OCI-LY3 (cell line): Measurements from ENCODE around the gene UNC5A.

Experiments
- H2AFZ ChIP-seq: fragments of 200-600, 300-600 bp; shearing (Covaris generic); 2 replicates; pipeline ENCODE4 v1.6.0; 2014; ENCODE audit warnings: antibody characterized with exemption, low read depth, low read length
- H3K27ac ChIP-seq: fragments of 200-600, 300-600 bp; sonication (generic); 2 replicates; pipeline ENCODE4 v1.5.1; 2014; ENCODE audit warnings: mild to moderate bottlenecking, low read length, moderate library complexity, mixed read lengths
- H3K27me3 ChIP-seq: fragments of 200-600, 300-600 bp; sonication (generic); 2 replicates; pipeline ENCODE4 v1.6.1; 2014; ENCODE audit warnings: low read depth, low read length, mixed read lengths
- H3K36me3 ChIP-seq: fragments of 200-600, 300-600 bp; sonication (generic); replicated peaks from 2 replicates; pipeline ENCODE3; 2014; ENCODE audit warnings: low read depth, low read length, mixed read lengths
- H3K4me1 ChIP-seq: fragments of 300-600, 200-600 bp; sonication (generic); 2 replicates; pipeline ENCODE4 v1.6.1; 2014; ENCODE audit warnings: low read length, mixed read lengths
- H3K4me2 ChIP-seq: fragments of 200-600, 300-600 bp; sonication (generic); 2 replicates; pipeline ENCODE4 v1.6.1; 2014; ENCODE audit warnings: low read length, mixed read lengths
- H3K4me3 ChIP-seq: fragments of 300-600, 200-600 bp; sonication (generic); 2 replicates; pipeline ENCODE4 v1.5.1; 2014; ENCODE audit warnings: antibody characterized with exemption, mild to moderate bottlenecking, low read length, moderate library complexity
- H3K79me2 ChIP-seq: fragments of 300-600, 200-600 bp; shearing (Covaris generic); 2 replicates; pipeline ENCODE4 v1.6.1; 2014; ENCODE audit warnings: mild to moderate bottlenecking, low read length, mixed read lengths
- H3K9ac ChIP-seq: fragments of 300-600, 200-600 bp; shearing (Covaris generic); 2 replicates; pipeline ENCODE4 v1.6.0; 2014; ENCODE audit warnings: mild to moderate bottlenecking, low read length, moderate library complexity
- H3K9me3 ChIP-seq: fragments of 200-600, 300-600 bp; shearing (Covaris generic); 2 replicates; pipeline ENCODE4 v1.6.1; 2014; ENCODE audit warnings: low read length, mixed read lengths; ENCODE audit not compliant: insufficient read depth
- H4K20me1 ChIP-seq: fragments of 200-600, 300-600 bp; sonication (generic); 2 replicates; pipeline ENCODE4 v1.6.1; 2016; ENCODE audit warnings: low read length, mixed read lengths; ENCODE audit not compliant: insufficient read depth
- EZH2phosphoT487 ChIP-seq: fragments of 200-600 bp; shearing (Covaris generic); IDR thresholded peaks from 2 replicates; pipeline ENCODE4 v1.6.1; 2018; ENCODE audit warnings: antibody characterized with exemption, mixed run types, low read depth
- TF ChIP-seq, protein P1 (sequence below): fragments of 200-600, 300-600 bp; sonication (generic); IDR thresholded peaks from 2 replicates; pipeline ENCODE4 v1.5.1; 2014; ENCODE audit warnings: antibody characterized with exemption, low read length, low read depth

Gene UNC5A

DNA sequence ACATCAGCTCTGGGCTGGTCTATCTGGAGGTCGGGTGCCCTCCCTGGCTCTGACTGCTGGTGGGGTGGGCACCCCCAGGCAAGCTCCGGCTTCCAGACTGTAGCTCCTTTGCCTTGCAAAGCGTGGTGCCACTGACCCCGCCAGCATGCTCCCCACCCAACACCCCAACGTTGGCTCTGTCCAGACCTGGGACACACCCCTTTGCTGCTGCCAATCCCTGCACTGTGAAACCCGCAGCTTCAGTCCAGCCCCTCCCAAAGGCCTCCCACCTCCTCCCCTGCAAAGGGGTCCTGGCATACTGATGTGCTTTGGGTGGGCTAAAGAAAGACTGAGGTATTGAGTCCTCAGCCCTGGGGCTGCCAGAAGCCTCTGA is 3.9 kb downstream of the UNC5A start:
- Histone ChIP-seq H3K4me3 (no peak overlapping the region), H3K4me2 (no peak overlapping the region), H2AFZ (no peak overlapping the region), H3K27me3 (no peaks in the 10 kb centered on the region), H3K27ac (no peak overlapping the region), H3K9me3 (no peaks in the 10 kb centered on the region), H3K4me1 (no peaks in the 10 kb centered on the region), H4K20me1 (no peaks in the 10 kb centered on the region), H3K79me2 (no peaks in the 10 kb centered on the region), H3K36me3 (no peaks in the 10 kb centered on the region), H3K9ac (no peak overlapping the region)
- TF ChIP-seq, protein P1, sequence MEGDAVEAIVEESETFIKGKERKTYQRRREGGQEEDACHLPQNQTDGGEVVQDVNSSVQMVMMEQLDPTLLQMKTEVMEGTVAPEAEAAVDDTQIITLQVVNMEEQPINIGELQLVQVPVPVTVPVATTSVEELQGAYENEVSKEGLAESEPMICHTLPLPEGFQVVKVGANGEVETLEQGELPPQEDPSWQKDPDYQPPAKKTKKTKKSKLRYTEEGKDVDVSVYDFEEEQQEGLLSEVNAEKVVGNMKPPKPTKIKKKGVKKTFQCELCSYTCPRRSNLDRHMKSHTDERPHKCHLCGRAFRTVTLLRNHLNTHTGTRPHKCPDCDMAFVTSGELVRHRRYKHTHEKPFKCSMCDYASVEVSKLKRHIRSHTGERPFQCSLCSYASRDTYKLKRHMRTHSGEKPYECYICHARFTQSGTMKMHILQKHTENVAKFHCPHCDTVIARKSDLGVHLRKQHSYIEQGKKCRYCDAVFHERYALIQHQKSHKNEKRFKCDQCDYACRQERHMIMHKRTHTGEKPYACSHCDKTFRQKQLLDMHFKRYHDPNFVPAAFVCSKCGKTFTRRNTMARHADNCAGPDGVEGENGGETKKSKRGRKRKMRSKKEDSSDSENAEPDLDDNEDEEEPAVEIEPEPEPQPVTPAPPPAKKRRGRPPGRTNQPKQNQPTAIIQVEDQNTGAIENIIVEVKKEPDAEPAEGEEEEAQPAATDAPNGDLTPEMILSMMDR: no peak
- TF ChIP-seq EZH2phosphoT487: no peak

- no peaks in the 10 kb centered on the region for H3K36me3 ChIP-seq
- H2AFZ ChIP-seq: no peak overlapping the region
- no peak overlapping the region for H3K4me3 ChIP-seq
- H3K4me2 ChIP-seq: no peak overlapping the region
- H3K9me3 ChIP-seq: no peaks in the 10 kb centered on the region
- H3K27me3 ChIP-seq: no peaks in the 10 kb centered on the region
- H3K9ac ChIP-seq: no peak overlapping the region
- no peaks in the 10 kb centered on the region for H4K20me1 ChIP-seq
- no peaks in the 10 kb centered on the region for H3K79me2 ChIP-seq
- no peaks in the 10 kb centered on the region for H3K4me1 ChIP-seq
- H3K27ac ChIP-seq: no peak overlapping the region
- no peak for TF ChIP-seq EZH2phosphoT487
- TF ChIP-seq, protein P1: no peak
Observed at GRCh38 chr5:176814836-176815438, 4.6 kb downstream of the UNC5A start.

DNA sequence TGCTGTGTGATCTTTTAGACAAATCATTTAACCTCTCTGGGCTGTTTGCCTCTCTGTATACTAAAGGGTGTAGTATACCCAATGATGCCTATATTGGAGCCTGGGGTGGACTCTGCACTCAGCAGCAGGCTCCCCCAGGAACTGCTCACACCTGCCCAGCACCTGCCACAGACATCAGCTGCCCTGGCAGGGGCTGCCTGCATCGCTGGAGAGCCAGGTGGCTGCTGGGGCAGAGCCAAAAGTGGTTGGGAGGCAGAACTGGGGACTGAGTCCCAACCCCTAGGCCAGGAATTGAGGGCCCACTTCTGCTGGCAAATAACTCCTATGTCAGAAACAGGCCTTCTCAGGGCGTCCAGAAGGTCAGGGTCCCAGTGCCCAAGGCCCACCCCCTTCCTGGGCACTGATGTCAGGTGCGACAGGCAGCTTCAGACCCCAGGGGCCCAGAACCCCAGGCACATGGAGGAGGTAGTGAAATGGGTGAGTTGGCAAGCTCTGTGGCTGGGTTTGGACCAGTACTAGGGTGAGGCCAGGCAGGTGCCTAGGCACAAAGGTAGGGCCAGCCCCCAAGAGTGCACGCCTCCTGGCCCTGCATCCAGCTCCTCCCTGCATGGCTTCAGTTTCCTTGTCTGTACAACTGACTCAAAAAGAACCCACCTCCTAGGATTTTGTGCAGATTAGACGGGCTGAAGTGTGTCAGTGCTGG is 5.8 kb downstream of the UNC5A start:
- Histone ChIP-seq H3K79me2 (no peaks in the 10 kb centered on the region), H3K9ac (no peak overlapping the region), H3K4me1 (no peaks in the 10 kb centered on the region), H3K36me3 (no peaks in the 10 kb centered on the region), H3K9me3 (no peaks in the 10 kb centered on the region), H3K27me3 (no peaks in the 10 kb centered on the region), H3K4me2 (no peak overlapping the region), H4K20me1 (no peaks in the 10 kb centered on the region), H3K4me3 (no peak overlapping the region), H2AFZ (no peak overlapping the region), H3K27ac (no peak overlapping the region)
- TF ChIP-seq, protein P1: no peak
- no peak for TF ChIP-seq EZH2phosphoT487

DNA sequence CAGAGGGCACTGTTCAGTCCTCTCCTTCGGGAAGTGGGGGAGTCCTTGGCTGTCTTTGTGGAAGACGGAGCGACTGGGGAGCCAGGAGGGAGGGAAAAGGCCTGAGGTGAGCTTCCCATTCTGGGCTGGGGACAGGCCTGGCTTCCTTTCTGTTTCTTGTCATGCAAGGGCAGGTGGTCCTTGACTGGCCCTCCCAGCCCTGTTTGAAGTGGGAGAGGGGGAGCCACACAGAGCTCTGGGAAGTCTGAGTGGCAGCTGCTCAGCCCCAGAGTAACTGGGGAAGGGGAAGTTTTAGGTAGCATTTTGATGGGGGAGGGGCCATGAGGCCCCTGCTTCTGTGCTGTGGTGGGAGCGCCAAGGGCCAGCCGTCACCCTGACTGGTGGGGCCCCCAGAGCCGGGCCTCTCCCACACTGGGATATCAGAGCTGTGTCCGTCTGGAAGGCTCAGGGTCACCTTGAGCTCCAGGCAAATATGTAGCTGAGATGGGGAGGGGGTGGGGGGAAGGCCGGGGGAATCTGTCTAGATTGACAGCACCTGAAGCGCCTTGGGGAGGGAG is 6.5 kb downstream of the UNC5A start:
- no peak overlapping the region for H3K4me2 ChIP-seq
- no peaks in the 10 kb centered on the region for H3K9me3 ChIP-seq
- no peak overlapping the region for H3K27ac ChIP-seq
- no peak for TF ChIP-seq EZH2phosphoT487
- TF ChIP-seq, protein P1: no peak
- no peaks in the 10 kb centered on the region for H3K27me3 ChIP-seq
- no peak overlapping the region for H3K4me3 ChIP-seq
- H3K36me3 ChIP-seq: no peaks in the 10 kb centered on the region
- H3K79me2 ChIP-seq: no peaks in the 10 kb centered on the region
- no peak overlapping the region for H2AFZ ChIP-seq
- H3K4me1 ChIP-seq: no peaks in the 10 kb centered on the region
- no peaks in the 10 kb centered on the region for H4K20me1 ChIP-seq
- no peak overlapping the region for H3K9ac ChIP-seq
